Measurements from ENCODE around the gene PRL. TPM values are rescaled to one million over a fixed set of nuclear protein-coding genes. Genes with fewer than 3 reads are reported as not detected.

PRL gene
- not detected in 2 replicates for total RNA-seq (2014; rRNA removed; shearing (Covaris generic))

DNA sequence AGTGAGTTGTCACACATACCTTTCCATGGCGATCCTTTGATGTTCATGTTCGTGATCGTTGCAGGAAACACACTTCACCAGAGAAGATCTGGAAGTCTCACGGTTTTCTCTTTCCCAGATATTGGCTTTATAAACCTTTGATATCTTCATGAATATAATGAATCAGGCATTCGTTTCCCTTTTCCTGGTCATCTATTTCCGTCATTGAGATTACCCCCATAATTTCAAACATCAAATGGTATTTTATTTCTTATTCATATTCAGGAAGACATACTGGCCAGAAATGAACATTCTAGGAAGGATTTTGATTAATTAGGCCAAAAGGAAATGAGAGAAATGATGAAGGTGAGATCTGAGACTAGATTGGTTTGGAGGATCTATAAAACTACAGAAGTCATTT lies at the start of gene PRL:
TSS of gene PRL (minus strand) at position 101 of the 400 bp plus-strand sequence. CDS start at position 47, 54 bp downstream.
- DNase-seq (ENCODE audit: low spot score), result no peak

DNA sequence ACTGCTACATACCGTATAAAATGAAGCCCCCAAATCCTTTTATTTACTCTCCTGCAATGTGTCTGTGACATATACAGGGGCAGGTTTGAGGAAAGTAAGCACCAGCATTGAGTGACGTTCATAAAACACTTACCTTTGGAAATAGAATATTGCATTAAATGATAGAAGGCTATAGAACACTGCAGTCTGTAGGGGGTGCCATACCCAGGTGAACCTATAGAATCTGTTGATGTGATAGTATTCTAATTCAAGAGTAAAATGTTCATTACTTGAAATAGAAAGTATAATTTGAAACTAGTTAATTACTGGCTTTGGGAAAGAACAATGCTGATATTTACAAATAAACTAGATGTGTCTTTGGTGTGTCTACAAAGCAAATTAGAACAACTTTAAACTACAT lies 47.0 kb upstream of the PRL start:
- DNase-seq (ENCODE audit: low spot score), result no peak

DNA sequence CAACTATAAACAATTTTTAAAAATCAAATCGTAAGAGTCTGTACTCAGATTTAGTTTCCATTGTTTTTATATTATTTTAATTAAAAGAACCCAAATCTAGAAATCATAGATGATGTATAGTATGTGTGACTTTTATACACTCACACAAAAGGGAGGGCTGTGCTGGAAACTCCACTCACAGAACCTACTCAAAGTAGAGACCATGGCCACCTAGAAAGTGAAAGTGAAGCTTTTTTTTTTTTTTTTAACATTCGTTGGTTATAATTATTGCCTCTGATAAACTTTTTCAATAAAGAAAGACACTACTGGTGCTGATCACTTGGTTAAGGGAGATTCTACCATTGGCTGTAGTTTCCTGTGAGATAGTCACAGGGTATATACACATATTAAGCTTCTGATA lies 37.9 kb upstream of the PRL start:
- DNase-seq (ENCODE audit: low spot score), result no peak

DNA sequence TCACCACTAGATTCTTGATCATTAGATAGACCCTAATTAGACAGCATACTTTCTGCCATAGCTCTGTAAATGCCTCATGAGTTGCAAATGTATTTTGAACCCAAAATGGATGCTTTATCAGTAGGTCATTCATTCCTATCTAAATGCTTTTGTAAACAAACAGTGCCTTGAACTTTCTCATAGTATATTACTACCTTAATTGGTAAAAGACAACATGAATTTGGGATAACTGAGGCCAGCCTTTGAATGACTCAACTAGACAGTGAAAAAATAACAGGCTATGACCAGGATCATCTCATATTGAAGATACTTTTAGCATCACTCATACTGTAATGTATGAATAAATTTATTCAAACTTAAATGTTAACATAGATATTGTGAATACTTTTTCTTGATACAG lies 37.0 kb upstream of the PRL start:
- no peak for DNase-seq (ENCODE audit: low spot score)

DNA sequence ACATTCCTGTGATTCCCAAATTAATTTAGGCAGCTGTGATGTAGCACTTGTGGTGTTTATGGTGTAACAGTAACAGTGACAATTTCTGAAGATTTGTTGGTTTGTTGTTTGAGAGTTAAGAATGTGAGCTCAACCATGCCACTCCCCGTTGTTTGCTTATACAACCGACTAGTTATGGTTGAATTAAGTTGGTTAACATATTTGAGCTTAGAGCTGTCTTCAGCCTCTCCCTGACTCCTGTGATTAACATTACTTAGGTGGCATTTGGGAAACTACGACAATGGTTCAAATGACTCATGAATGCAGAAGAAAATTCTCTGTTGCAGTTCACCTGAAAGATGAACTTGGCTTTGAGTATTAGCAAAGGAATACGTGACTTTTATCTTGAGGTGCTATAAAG lies 35.9 kb upstream of the PRL start:
- no peak for DNase-seq (ENCODE audit: low spot score)

DNA sequence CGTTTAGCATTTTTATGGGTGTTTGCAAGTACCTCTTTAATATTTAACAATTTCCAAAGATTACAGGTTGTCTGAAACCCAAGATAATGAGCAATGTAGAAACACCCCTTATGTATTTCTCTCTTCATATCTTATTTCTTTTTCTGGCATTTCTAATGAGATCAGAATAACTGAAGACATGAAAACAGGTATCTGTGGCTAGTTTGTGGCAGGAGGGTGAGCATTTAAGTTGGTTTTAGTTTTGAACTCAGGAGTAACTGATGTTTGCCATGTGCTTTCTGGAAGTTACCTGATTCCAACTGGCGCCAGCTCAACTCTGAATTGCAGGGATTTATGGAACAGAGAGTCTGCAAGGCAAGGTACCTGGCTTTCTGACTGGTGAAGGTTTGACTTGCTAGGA lies 35.4 kb upstream of the PRL start:
- DNase-seq (ENCODE audit: low spot score), result no peak

DNA sequence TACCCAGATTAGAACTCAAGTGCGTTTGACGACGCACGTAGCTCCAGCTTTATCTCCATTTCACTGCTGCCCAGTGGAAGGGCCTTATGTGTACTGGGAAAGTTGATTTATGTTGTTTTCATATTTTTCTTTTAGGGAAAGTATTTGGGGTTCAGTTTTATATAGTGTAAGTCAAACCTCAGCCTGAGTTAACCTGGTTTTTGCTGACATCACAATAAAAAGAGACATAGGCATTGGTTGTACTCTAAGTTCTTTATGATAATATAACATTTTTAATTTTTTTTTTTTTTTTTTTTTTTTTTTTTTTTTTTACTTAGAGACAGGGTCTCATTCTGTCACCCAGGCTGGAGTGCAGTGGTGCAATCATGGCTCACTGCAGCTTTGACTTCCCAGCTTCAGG lies 34.1 kb upstream of the PRL start:
- no peak for DNase-seq (ENCODE audit: low spot score)

DNA sequence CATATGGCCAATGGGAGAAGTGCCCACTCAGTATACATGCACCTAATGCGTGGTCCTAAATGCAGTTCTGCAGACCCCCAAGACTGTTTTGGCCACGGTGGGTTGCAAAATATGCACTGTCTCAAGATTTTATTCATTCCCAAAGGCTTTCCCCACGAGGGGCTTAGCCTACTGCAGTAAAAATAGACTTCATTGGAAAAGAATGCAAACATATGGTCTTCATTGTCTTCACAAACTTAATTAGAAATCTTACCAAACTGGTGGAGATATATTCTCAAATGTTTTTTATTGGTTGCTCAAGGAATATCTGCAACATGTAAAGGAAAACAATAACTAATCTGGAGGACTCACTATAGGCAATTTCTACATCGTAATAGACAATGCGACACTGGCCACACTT lies 31.6 kb upstream of the PRL start:
- DNase-seq (ENCODE audit: low spot score), result no peak

DNA sequence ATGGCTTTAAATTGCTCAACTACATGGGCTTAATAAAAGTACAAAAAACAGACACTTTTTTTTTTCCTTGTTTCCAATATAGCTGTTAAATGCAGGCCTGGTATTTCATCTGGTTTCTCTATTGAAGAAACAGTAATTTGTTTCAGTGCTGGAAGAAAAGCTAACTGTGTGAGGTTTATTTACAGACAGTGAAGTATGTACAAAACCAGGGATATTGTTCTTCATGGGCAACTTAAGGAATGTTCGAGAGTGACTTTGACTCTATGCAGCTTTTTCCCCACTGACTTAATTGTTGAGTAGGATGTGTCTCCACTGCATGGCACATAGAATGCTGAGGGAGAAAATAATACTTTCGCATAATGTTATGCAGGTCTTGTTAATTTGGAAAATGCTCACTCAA lies 31.0 kb upstream of the PRL start:
- DNase-seq (ENCODE audit: low spot score), result no peak

DNA sequence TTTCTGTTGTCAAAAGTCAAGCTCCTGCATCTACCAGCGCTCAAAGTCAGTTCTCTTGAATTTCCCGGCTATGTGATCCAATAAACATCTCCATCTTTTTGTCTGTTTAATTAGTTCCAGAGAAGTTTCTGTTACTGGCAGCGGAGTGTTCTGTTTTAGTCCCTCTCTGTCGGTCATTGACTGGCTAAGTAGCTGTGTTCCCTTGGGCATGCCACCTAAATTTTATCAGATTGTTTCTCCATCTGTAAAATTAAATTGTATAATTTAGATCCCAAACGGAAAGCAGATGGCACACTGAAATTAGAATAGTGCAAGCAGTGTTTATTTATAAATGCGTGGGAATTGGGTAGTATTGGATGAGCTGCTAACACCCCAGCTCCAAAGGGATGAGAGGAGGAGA lies 29.7 kb upstream of the PRL start:
- DNase-seq (ENCODE audit: low spot score), result no peak

DNA sequence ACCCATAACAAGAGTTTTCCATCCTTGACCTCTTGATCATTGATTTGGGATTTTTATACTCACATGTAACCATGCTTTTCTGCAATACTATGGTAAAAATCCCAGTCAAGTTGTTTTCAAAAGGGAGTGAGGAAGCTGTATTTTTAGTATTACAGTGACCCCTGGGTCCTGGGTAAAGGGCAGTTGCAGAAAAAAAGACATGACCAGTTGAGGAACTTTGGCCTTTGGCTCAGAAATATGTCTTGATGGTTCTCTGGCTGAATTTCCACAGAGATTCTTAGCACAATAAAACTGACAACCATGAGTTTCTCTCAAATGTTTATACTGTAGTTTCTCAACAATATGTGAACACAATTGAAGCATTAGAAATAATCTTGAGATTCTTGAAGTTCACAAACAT lies 28.6 kb upstream of the PRL start:
- no peak for DNase-seq (ENCODE audit: low spot score)

DNA sequence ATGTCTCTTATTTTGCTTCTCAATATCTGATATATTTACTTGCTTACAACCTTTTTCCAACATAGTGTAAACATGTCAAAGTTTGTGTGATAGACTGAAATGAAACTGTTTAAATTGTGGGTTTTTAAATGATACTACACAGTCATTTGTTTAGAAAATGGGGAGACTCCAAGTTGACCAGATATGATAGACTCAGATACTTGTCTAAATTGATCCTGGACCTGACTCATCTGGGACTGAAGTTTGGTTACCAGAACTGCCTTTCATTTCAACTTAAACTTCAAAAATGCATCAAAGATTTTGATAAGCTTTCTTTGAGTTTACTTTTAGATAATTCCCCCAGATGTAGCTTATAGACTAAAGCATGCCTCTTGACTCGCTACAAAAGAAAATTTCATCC lies 27.0 kb upstream of the PRL start:
- no peak for DNase-seq (ENCODE audit: low spot score)

DNA sequence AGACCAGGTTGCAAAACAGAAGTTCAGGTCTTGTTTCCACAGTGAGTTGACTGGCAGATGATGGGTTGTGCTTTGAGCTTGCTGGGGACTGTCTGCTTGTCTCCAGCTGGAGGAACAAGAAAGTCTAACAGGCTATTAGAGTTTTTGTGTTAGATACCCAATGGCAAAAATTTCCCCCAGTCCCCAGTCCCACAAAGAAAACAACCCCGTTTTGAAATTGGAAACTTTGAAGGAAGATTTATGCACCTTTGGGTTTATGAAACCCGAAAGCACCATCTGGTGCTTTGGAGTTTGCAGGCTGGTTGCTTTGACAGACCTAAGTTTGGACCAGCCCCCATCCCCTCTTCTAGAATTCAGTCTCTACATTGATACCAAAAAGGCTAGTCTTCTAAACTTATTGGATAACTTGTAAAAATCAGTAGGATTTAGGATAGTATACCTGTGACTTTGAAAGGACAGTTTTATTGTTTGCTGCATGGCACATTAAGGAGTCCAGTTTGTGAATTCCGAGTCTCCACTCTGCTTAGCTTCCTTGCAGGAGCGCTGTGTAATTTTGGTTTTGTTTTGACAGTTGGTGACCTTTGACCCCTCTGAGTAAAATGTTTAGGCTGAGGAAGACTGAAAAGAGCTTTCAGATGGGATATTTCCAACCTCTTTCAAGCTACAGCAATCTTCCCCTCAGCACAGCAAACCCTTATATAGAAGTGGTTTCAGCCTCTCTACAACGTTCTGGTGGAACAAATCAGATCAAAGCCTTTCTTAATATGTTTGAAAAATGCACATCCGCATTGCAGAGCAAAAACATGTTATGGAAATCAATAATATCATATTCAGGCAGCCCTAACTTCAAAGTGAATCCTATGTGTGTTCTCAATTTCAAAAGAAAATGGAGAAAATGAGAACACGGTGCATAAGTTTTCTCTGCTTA lies 25.5 kb upstream of the PRL start:
- no peak for DNase-seq (ENCODE audit: low spot score)

DNA sequence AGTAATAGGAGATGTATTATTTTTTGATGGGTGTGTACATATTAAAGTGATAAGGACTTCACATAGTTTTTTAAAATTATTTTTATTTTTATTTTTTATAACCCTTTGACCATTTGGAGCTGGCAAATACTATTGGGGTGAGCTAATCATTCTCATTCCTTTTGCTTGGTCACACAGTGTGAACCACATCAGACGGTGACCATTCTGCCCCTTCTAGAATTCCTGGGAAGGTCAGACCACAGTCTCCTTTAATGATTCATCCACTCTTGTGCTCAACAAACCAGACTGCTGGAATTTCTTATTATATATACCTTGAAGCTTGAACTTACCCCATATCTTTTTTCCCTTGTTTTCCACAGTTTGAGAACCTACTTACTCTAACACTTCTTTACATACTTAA lies 23.9 kb upstream of the PRL start:
- DNase-seq (ENCODE audit: low spot score), result peak; percentile 76

DNA sequence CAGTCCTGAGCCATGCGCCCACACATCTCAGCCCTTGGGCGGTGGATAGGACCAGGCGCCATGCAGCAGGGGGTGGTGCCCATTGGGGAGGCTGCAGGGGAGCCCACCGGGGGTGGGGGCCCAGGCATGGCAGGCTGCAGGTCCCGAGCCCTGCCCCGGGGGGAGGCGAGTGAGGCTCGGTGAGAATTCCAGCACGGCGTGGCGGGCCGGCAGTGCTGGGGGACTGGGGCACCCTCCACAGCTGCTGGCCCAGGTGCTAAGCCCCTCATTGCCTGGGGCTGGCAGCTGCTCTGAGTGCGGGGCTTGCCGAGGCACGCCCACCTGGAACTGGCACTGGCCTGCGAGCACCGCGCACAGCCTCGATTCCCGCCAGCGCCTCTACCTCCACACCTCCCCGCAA lies 21.6 kb upstream of the PRL start:
- DNase-seq (ENCODE audit: low spot score), result no peak

DNA sequence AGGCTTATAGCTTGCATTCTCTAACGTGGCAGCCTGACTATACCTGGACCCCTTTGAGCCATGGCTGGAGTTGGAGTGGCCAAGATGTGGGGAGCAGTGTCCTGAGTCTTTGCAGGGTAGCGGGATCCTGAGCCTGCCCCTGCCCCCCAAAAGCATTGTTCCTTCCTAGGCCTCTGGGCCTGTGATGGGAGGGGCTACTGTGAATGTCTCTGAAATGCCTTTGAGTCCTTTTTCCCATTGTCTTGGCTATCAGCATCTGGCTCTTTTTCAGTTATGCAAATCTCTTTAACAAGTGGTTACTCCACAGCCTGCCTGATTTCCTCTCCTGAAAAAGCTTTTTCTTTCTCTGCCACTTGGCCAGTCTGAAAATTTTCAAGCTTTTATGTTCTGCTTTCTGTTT lies 17.0 kb upstream of the PRL start:
- no peak for DNase-seq (ENCODE audit: low spot score)

DNA sequence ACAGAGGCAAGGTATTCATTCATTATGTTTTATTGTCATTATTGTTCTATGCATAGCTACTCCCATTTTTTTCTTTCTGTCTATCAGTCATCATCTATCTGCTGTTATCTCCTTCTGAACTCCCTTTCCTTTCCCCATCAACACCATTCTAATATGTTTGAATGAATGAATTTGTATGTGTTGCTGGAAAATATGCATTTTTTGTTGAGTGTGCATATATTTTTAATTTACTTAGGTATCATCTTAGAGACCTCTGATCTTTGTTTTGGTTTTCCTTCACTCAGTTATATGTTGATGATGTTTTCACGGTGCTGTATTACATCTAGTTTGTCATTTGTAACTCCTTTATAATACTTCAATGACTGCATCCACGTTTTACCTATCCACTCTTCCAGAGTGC lies 12.1 kb upstream of the PRL start:
- DNase-seq (ENCODE audit: low spot score), result no peak

DNA sequence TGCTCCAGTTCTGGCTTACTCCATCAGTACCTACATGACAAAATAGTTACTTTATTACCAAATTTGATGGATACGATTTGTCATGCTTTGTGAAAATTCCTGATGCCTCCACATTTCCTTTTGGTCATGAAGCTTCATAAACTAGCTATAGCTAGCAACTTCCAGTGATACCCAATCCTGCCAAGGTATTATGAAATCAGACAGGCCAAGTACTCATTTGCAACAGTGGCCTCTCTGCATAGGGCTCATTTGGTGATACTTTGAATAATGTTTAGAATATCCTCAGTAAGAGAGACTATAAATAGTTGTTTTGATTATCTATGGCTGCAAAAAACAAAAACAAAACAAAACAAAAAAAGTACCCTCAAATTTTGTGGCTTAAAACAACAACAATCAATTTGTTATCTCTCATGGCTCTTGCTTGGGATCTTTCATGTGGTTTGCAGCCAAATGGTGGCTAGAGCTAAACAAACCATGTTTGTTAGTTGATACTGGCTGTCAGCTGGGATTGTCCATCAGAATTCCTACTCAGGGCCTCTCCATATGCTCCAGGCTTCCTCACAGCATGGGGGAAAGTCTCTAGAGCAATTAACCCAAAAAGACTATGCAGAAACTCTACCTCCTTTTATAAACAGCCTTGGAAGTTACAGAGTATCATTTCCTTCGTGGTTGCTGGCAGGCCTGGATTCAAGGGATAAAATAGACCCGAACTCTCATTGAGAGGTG lies 10.1 kb upstream of the PRL start:
- peak; percentile 81 for DNase-seq (ENCODE audit: low spot score)

DNA sequence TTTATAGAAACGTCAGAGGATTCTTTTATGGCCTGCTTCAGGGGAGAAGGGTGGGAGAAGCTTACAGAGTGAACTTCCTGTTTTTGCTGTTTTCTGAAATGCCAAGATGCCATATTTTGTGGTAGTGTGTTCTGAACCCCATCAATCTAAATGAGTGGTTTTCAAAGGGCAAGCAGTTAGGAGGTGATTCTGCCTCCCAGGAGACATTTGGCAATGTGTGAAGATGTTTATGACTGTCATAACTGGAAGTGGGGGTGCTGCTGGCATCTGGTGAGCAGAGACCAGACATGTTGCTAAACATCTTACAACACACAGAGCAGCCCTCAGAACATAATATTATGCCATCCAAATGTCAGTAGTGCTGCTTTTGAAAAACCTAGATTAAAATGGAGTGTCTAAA lies 6.0 kb upstream of the PRL start:
- DNase-seq (ENCODE audit: low spot score), result no peak

DNA sequence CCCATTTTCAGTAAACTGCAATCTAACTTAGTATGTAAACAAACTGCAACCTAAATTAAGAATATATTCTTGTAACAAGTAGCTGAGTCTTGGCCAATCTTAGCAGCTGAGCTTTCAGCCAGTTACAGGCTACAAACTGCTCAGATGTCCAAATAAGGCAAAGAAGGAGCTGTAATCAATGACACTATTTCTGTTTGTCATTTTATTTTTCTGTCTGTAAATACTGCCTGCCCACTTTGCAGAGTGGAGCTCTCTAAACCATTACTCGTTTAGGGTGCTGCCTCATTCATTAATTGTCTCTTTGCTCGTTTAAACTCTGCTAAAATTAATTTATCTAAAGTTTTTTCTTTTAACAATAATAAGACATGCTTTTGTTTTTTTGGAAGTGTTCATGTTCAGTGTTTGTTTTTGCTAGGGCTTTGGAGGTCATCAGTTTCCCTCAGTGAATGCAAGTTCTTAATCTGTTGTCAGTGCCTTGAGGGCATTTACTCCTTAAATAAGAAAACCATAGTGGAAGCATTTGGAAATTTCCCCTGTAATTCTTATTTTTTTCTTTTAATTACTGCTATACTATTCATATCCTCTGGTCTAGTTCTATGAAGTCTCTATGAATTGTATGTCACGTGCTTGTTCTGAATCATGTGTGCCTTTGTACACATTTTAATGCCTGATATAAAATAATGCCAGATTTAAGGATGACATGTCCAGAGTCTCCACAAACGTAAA lies 3.6 kb upstream of the PRL start:
- no peak for DNase-seq (ENCODE audit: low spot score)

DNA sequence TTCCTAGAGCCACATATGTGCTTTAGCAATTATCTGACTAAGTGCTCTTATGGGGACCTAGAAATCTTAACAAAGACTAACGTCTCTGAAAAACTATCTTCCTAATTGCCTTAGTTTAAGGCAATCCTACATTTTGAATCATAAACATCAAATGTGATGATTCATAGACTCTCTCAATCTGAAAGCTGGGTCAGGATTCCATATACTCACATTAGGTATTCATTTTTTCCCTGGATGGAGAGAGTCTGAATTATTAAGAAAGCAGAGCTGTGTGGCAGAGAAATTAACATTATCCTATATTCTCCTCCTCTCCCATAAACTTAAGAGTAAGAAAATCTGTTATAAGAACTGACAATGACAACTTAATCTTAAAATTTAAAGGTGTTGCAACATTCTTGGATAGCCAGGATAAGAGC lies 1.6 kb upstream of the PRL start:
- DNase-seq (ENCODE audit: low spot score), result no peak

DNA sequence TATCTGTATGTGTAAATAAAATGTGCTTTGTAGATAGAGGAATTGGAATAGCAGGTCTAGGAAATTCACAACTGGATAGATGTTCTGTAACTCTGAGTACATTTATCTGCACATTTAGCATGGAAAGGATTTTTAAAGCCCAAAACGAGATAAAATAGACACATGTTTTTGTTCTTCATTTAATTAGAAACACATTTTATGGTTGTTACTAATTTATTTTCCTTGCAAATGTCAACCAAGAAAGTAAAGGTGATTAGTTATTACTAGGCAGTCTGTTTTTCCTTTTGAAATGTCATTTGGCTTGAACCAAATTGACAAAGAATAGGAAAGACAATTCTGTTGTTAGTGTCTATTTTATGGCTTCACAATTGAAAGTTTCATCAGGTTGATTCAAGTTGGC lies 769 bp downstream of the PRL start:
- DNase-seq (ENCODE audit: low spot score), result no peak

DNA sequence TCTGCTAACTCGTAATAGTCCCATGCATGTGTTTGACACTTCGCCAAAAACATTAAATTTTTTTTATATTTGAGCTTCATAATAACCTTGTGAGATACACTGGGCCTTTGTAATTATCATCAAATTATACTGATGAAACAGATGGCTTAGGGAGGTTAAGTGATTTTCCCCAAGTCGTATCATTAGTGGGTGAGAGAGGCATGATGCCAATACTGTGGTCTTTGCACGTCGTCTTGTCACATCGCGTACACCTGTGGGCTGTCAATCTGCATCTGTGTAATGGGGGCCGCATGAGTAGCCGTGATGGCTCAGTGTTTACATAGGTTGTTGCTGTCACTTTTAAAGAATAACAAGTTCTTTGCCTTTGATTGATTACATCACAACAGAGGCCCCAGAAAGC lies 1.7 kb downstream of the PRL start:
- no peak for DNase-seq (ENCODE audit: low spot score)

Measured in H4 (cell line).